ENCODE results near the gene SNX9. TPM values are rescaled to one million over a fixed set of nuclear protein-coding genes. Genes with fewer than 3 reads are reported as not detected.

Gene SNX9
- polyA plus RNA-seq, 1 donor (not counting 4 experiments of a cell fraction or from before 2014, with no cell fraction given): 37.8 TPM

DNA sequence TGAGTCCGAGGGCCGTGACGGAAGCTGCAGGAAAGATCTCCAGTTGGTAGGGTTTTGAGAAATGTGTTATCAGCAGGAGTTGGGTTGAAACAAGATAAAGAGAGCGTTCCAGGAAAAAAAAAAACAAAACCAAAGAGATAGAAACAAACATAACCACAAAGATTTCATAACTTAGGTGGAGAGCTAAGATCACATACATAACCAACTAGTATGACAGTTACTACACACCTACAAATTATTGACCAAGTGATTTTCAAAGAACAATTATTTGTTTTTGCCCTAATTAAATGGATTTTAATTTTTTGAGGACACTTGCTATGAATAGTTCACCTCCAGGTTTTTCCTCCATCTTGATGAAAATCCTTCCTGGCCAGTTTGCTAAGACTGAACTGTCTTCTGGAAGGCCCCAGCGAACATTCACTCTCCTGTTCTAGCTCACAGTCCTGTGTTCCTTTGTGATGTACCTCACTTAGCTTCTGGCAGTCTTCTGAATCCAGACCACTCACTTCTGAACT, 69.4 kb downstream of the SNX9 start:
- dilution Hi-C loops (cut with MboI; ENCODE audit: extremely low pct_ligation_motif_present, low sequenced_read_pairs): no loop called here

GRCh38 chr6:157893238-157893637, 70.2 kb downstream of the SNX9 start:
- Histone ChIP-seq H3K4me3 (ENCODE audit: control insufficient read depth in 2 of 3, extremely low read depth in 1 of 3, insufficient read depth in 2 of 3, low read depth in 1 of 3, low read length in 3 of 3) (no peak overlapping the region), H3K27me3 (ENCODE audit: control insufficient read depth, extremely low read depth, insufficient read depth, low read length) (no peaks in the 10 kb centered on the region), H3K36me3 (ENCODE audit: control insufficient read depth in 2 of 2, extremely low read depth in 1 of 2, insufficient read depth in 2 of 2, low read length in 2 of 2) (peaks cover 9 to 21% of the 10 kb centered on the region in 2 experiments), H3K4me2 (ENCODE audit: control insufficient read depth, extremely low read depth, insufficient read depth, low read depth, low read length) (no peak overlapping the region), H3K27ac (ENCODE audit: control insufficient read depth, insufficient read depth, low read length) (no peak overlapping the region), H3K9me1 (ENCODE audit: control insufficient read depth, extremely low read depth, insufficient read depth, low read length) (no peaks in the 10 kb centered on the region), H3K9me3 (ENCODE audit: control insufficient read depth, low read depth, low read length) (no peaks in the 10 kb centered on the region), H3K79me2 (ENCODE audit: control insufficient read depth, insufficient read depth, low read length) (peaks cover 4% of the 10 kb centered on the region), H3K4me1 (ENCODE audit: control insufficient read depth, extremely low read depth, insufficient read depth, low read length) (no peaks in the 10 kb centered on the region), H3K9ac (ENCODE audit: control insufficient read depth, extremely low read depth, insufficient read depth, low read length) (no peak overlapping the region), H4K20me1 (ENCODE audit: control insufficient read depth, extremely low read depth, insufficient read depth, low read length) (no peaks in the 10 kb centered on the region), H2AFZ (ENCODE audit: control insufficient read depth, low read length) (no peak overlapping the region)
- TF ChIP-seq EZH2 (IDR thresholded peaks at IDR 0.05; ENCODE audit: low read length): no peak
- TF ChIP-seq CTCF (optimal IDR thresholded peaks at IDR 0.05 in 1 of 3, IDR thresholded peaks at IDR 0.05 in 1 of 3, conservative IDR thresholded peaks at IDR 0.05 in 1 of 3; ENCODE audit: extremely low read depth in 1 of 3, insufficient read depth in 2 of 3, low read length in 3 of 3): no peak
- FAIRE-seq (no peak), DNase-seq (ENCODE audit: low read depth, low spot score) (no peak)
- dilution Hi-C loops (cut with MboI; ENCODE audit: extremely low pct_ligation_motif_present, low sequenced_read_pairs): no loop called here

More for the DNA sequence above, 69.4 kb downstream of the SNX9 start:
- H3K27me3 ChIP-seq (ENCODE audit: control insufficient read depth, extremely low read depth, insufficient read depth, low read length): no peaks in the 10 kb centered on the region
- H3K79me2 ChIP-seq (ENCODE audit: control insufficient read depth, insufficient read depth, low read length): peaks cover 4% of the 10 kb centered on the region
- DNase-seq (ENCODE audit: low read depth, low spot score) (no peak), FAIRE-seq (no peak)
- H3K27ac ChIP-seq (ENCODE audit: control insufficient read depth, insufficient read depth, low read length): no peak overlapping the region
- H4K20me1 ChIP-seq (ENCODE audit: control insufficient read depth, extremely low read depth, insufficient read depth, low read length): no peaks in the 10 kb centered on the region
- no peak overlapping the region for H3K9ac ChIP-seq (ENCODE audit: control insufficient read depth, extremely low read depth, insufficient read depth, low read length)
- H3K4me2 ChIP-seq (ENCODE audit: control insufficient read depth, extremely low read depth, insufficient read depth, low read depth, low read length): no peak overlapping the region
- peaks cover 9 to 23% of the 10 kb centered on the region in 2 experiments for H3K36me3 ChIP-seq (ENCODE audit: control insufficient read depth in 2 of 2, extremely low read depth in 1 of 2, insufficient read depth in 2 of 2, low read length in 2 of 2)
- H3K4me1 ChIP-seq (ENCODE audit: control insufficient read depth, extremely low read depth, insufficient read depth, low read length): no peaks in the 10 kb centered on the region
- H2AFZ ChIP-seq (ENCODE audit: control insufficient read depth, low read length): no peak overlapping the region
- no peaks in the 10 kb centered on the region for H3K9me3 ChIP-seq (ENCODE audit: control insufficient read depth, low read depth, low read length)
- no peak for TF ChIP-seq EZH2 (IDR thresholded peaks at IDR 0.05; ENCODE audit: low read length)
- H3K9me1 ChIP-seq (ENCODE audit: control insufficient read depth, extremely low read depth, insufficient read depth, low read length): no peaks in the 10 kb centered on the region
- no peak overlapping the region for H3K4me3 ChIP-seq (ENCODE audit: control insufficient read depth in 2 of 3, extremely low read depth in 1 of 3, insufficient read depth in 2 of 3, low read depth in 1 of 3, low read length in 3 of 3)

DNA sequence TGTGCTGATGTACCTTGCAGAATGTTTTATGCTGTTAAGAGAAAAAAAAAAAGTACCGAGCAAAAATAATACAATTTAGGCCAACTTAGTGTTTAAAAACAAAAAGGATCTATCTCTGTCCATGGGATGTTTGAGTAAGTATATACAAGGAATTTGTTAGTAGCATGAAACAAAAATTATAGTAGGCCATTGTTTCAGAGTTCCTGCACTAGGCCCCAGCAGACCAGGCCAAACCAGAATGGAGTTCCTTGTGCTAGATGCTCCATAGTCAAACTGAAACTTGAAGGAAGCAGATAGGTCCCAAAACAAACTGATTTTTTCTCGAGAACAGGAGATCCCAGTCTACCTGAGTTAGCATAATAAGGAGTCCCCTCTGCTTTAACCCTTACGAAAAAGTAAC, 72.5 kb downstream of the SNX9 start:
- DNase-seq (ENCODE audit: low read depth, low spot score) (no peak), FAIRE-seq (no peak)
- peaks cover 4% of the 10 kb centered on the region for H3K79me2 ChIP-seq (ENCODE audit: control insufficient read depth, insufficient read depth, low read length)
- no peak overlapping the region for H2AFZ ChIP-seq (ENCODE audit: control insufficient read depth, low read length)
- H3K9ac ChIP-seq (ENCODE audit: control insufficient read depth, extremely low read depth, insufficient read depth, low read length): no peak overlapping the region
- H3K36me3 ChIP-seq (ENCODE audit: control insufficient read depth in 2 of 2, extremely low read depth in 1 of 2, insufficient read depth in 2 of 2, low read length in 2 of 2): peaks cover 12 to 23% of the 10 kb centered on the region in 2 experiments
- H3K27me3 ChIP-seq (ENCODE audit: control insufficient read depth, extremely low read depth, insufficient read depth, low read length): no peaks in the 10 kb centered on the region
- no peak overlapping the region for H3K27ac ChIP-seq (ENCODE audit: control insufficient read depth, insufficient read depth, low read length)
- H3K9me1 ChIP-seq (ENCODE audit: control insufficient read depth, extremely low read depth, insufficient read depth, low read length): no peaks in the 10 kb centered on the region
- no peaks in the 10 kb centered on the region for H4K20me1 ChIP-seq (ENCODE audit: control insufficient read depth, extremely low read depth, insufficient read depth, low read length)
- H3K4me2 ChIP-seq (ENCODE audit: control insufficient read depth, extremely low read depth, insufficient read depth, low read depth, low read length): no peak overlapping the region
- dilution Hi-C loops (cut with MboI; ENCODE audit: extremely low pct_ligation_motif_present, low sequenced_read_pairs): no loop called here
- no peak for TF ChIP-seq EZH2 (IDR thresholded peaks at IDR 0.05; ENCODE audit: low read length)
- no peak for TF ChIP-seq CTCF (optimal IDR thresholded peaks at IDR 0.05 in 1 of 3, IDR thresholded peaks at IDR 0.05 in 1 of 3, conservative IDR thresholded peaks at IDR 0.05 in 1 of 3; ENCODE audit: extremely low read depth in 1 of 3, insufficient read depth in 2 of 3, low read length in 3 of 3)
- H3K4me1 ChIP-seq (ENCODE audit: control insufficient read depth, extremely low read depth, insufficient read depth, low read length): no peaks in the 10 kb centered on the region
- no peak overlapping the region for H3K4me3 ChIP-seq (ENCODE audit: control insufficient read depth in 2 of 3, extremely low read depth in 1 of 3, insufficient read depth in 2 of 3, low read depth in 1 of 3, low read length in 3 of 3)
- no peaks in the 10 kb centered on the region for H3K9me3 ChIP-seq (ENCODE audit: control insufficient read depth, low read depth, low read length)
